Uterus (tissue), 4 donors: ENCODE results near the gene PCBD1. TPM values are rescaled to one million over a fixed set of nuclear protein-coding genes. Genes with fewer than 3 reads are reported as not detected.
A peak's percentile ranks its signal among the peaks of the same experiment; 100 is the strongest.

Experiments
- DNase-seq, 2 donors: peaks; one replicate each; pipeline ENCODE4 v3.0.0-alpha.2; 2019 to 2020
- H3K27ac ChIP-seq, 2 donors: fragments of 200-600 bp; sonication (generic); 1 replicate in 1 of 2; 2 replicates in 1 of 2; pipeline ENCODE4 v1.5.1; 2016 to 2018
- H3K27me3 ChIP-seq, 2 donors: fragments of 200-600 bp; sonication (generic); one replicate each; pipeline ENCODE4 v1.5.1; 2018 to 2019; ENCODE audit warnings: control low read depth in 1 of 2
- H3K36me3 ChIP-seq, 2 donors: fragments of 200-600 bp; sonication (generic); one replicate each; pipeline ENCODE4 v1.5.1; 2019; ENCODE audit warnings: control low read depth in 1 of 2
- H3K4me1 ChIP-seq, 2 donors: fragments of 200-600 bp; sonication (generic); one replicate each; pipeline ENCODE4 v1.5.1; 2018 to 2019; ENCODE audit warnings: control low read depth in 1 of 2
- H3K4me3 ChIP-seq, 2 donors: fragments of 200-600 bp; sonication (generic); 1 replicate in 1 of 2; 2 replicates in 1 of 2; pipeline ENCODE4 v1.5.1; 2018 to 2019; ENCODE audit warnings: mild to moderate bottlenecking in 1 of 2
- H3K9me3 ChIP-seq, 2 donors: fragments of 200-600 bp; sonication (generic); one replicate each; pipeline ENCODE4 v1.5.1; 2019; ENCODE audit warnings: control low read depth in 1 of 2
- POLR2A ChIP-seq, 2 donors: fragments of 450-650 bp; IDR thresholded peaks; one replicate each; pipeline ENCODE4 v1.6.1; 2016; ENCODE audit warnings: antibody characterized with exemption in 2 of 2, mild to moderate bottlenecking in 1 of 2, moderate library complexity in 1 of 2
- intact Hi-C: fragments of 100-400 bp; cut with DNase I; formaldehyde crosslinking; loops from one replicate; pipeline ENCODE4 v1.15.1; 2023; ENCODE audit warnings: low total_unique reads
- total RNA-seq, 4 donors: library from RNA; depleted of rRNA in 3 of 4; stranded (reverse); fragments of >200 nt in 3 of 4; gene quantifications; one replicate each; pipeline versions ENCODE4 v1.1.0 to v1.2.4, GENCODE V29; 2014 to 2023
- TF ChIP-seq, protein P1 (sequence below), 4 experiments: fragments of 200-600 bp in 2 of 4; fragments of 450-650 bp in 2 of 4; sonication (generic) in 2 of 4; IDR thresholded peaks; one replicate each; pipeline ENCODE4 v1.5.1; 2016 to 2019; ENCODE audit warnings: antibody characterized with exemption in 4 of 4, mild to moderate bottlenecking in 2 of 4, moderate library complexity in 1 of 4
- donor health status: DM: yes; HTN: yes; CAD: no.

PCBD1 gene
- total RNA-seq, 4 donors from 2014 or later, result 18.4 to 52.8 (median 27.9) TPM

GRCh38 chr10:70886921-70887665 lies 1.3 kb downstream of the PCBD1 start:
- no peak for DNase-seq
- H3K36me3 ChIP-seq, result no peaks in the 10 kb centered on the region
- TF ChIP-seq, protein P1, sequence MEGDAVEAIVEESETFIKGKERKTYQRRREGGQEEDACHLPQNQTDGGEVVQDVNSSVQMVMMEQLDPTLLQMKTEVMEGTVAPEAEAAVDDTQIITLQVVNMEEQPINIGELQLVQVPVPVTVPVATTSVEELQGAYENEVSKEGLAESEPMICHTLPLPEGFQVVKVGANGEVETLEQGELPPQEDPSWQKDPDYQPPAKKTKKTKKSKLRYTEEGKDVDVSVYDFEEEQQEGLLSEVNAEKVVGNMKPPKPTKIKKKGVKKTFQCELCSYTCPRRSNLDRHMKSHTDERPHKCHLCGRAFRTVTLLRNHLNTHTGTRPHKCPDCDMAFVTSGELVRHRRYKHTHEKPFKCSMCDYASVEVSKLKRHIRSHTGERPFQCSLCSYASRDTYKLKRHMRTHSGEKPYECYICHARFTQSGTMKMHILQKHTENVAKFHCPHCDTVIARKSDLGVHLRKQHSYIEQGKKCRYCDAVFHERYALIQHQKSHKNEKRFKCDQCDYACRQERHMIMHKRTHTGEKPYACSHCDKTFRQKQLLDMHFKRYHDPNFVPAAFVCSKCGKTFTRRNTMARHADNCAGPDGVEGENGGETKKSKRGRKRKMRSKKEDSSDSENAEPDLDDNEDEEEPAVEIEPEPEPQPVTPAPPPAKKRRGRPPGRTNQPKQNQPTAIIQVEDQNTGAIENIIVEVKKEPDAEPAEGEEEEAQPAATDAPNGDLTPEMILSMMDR (IDR thresholded peaks at IDR 0.05), result no peak
- no peak for TF ChIP-seq POLR2A (IDR thresholded peaks at IDR 0.05)
- peak overlapping the region; percentile 91 to 95 for H3K27ac ChIP-seq
- H3K4me3 ChIP-seq, result peak overlapping the region; percentile 76 to 83
- peaks cover 0 to 5% of the 10 kb centered on the region in 2 donors for H3K4me1 ChIP-seq
- H3K9me3 ChIP-seq, result no peaks in the 10 kb centered on the region
- intact Hi-C loops, result no loop called here
- H3K27me3 ChIP-seq, result no peaks in the 10 kb centered on the region

DNA sequence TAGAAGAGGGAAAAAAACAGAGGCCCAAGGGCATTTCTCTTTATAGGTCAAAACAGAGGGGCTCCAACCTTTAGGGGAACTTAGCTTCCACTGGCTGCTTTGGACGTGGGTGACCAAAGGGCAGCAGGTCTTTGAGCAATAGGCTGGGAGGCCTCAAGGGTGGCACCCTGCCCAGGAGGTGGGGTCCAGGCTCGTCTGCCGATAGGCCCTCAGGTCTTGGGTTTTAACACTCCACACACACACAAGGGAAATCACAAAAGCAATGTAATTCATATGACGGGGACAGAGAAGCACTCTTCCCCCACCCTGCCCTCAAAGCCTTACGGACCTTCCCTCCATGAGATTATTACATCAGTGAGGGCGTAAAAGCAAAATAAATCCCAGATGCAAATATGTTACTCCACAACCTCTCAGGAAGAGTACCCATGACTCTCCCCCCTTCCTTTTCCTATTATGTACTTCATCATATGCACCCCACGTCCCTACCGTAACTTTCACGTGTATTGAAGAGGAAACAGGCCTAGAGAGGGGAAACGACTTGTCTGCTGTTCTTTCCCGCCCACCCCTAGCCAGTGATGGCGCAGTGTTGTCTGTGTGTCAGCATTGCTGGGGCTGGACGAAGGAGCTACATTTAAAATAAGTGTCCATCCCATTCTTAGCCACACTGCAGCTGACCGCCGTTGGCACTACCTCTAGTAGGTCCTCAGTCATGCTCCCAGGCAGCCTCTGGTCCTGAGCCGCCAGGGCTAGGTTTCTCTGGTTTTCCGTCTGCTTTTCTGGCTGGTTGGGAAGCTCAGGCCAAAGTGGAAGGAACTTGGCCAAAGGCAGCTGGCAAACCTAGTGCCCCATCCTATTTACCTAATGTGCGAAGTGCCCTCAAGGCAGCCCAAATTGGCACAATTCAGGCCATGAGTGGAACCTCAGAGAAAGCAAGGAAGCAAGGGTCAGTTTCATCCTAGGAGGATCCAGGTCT lies 2.1 kb downstream of the PCBD1 start:
- H3K27ac ChIP-seq, result no peak overlapping the region
- intact Hi-C loops, result no loop called here
- TF ChIP-seq, protein P1 (IDR thresholded peaks at IDR 0.05), result no peak
- no peak for TF ChIP-seq POLR2A (IDR thresholded peaks at IDR 0.05)

GRCh38 chr10:70885481-70885880 lies 2.9 kb downstream of the PCBD1 start:
- Histone ChIP-seq H3K9me3 (no peaks in the 10 kb centered on the region), H3K4me1 (peaks cover 0 to 5% of the 10 kb centered on the region in 2 donors), H3K27me3 (no peaks in the 10 kb centered on the region), H3K4me3 (no peak overlapping the region), H3K27ac (no peak overlapping the region), H3K36me3 (no peaks in the 10 kb centered on the region)
- peak in 1 of 2 donors; percentile 30 for DNase-seq
- TF ChIP-seq POLR2A (IDR thresholded peaks at IDR 0.05), result no peak
- TF ChIP-seq, protein P1 (IDR thresholded peaks at IDR 0.05), result no peak
- intact Hi-C loops, result no loop called here

More for the DNA sequence above, 2.1 kb downstream of the PCBD1 start:
- Histone ChIP-seq H3K9me3 (no peaks in the 10 kb centered on the region), H3K4me3 (no peak overlapping the region), H3K4me1 (peaks cover 0 to 5% of the 10 kb centered on the region in 2 donors), H3K36me3 (no peaks in the 10 kb centered on the region), H3K27me3 (no peaks in the 10 kb centered on the region)
- DNase-seq, result no peak

DNA sequence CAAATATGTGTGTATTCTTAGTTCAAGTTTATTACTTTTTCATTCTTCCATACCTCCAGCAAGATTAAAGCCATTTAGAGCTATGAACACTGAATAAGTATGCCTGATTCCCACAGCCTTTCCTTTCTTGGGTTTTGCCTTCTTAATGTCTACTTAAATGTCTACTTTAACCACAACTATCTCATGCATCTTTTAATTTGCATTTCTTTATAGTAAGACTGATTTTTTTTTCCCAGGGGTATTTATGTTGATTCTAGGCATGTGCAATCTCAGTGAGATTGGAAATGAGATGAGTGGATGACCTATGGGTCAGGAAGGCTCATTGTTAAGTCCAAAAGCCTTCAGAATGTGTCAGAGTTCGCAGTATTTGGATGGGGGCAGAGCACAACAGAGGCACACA lies 3.6 kb downstream of the PCBD1 start:
- no peaks in the 10 kb centered on the region for H3K27me3 ChIP-seq
- no peaks in the 10 kb centered on the region for H3K9me3 ChIP-seq
- no peak overlapping the region for H3K27ac ChIP-seq
- H3K4me1 ChIP-seq, result peaks cover 0 to 5% of the 10 kb centered on the region in 2 donors
- TF ChIP-seq, protein P1 (IDR thresholded peaks at IDR 0.05), result no peak
- TF ChIP-seq POLR2A (IDR thresholded peaks at IDR 0.05), result no peak
- H3K36me3 ChIP-seq, result no peaks in the 10 kb centered on the region
- H3K4me3 ChIP-seq, result no peak overlapping the region
- no peak for DNase-seq
- intact Hi-C loops, result loop anchor here (5.0 kb wide), 1 partner anchor 67 kb away; the partner anchor contains the start of gene SGPL1
